ENCODE results near the gene ZNF333.
"Not testable (repeated sequence)": the region's sequence is repeated elsewhere in the genome, so short reads cannot be mapped to it uniquely, and the experiment has no call there.

Gene ZNF333

GRCh38 chr19:14700711-14701375, 11.0 kb downstream of the ZNF333 start:
- no peak for DNase-seq

GRCh38 chr19:14703833-14704232, 14.0 kb downstream of the ZNF333 start:
- DNase-seq = no peak

- DNase-seq = no peak
Measured at GRCh38 chr19:14704450-14704849, 14.6 kb downstream of the ZNF333 start.

GRCh38 chr19:14715841-14716240, 26.0 kb downstream of the ZNF333 start:
- no peak for DNase-seq

- DNase-seq = no peak
Measured at GRCh38 chr19:14718522-14719116, 28.8 kb downstream of the ZNF333 start.

- DNase-seq = no peak
Measured at GRCh38 chr19:14719162-14719561, 29.3 kb downstream of the ZNF333 start.

- no peak for DNase-seq
Measured at GRCh38 chr19:14722127-14722526, 32.3 kb downstream of the ZNF333 start.

- no peak for DNase-seq
Measured at GRCh38 chr19:14728595-14728994, 38.7 kb downstream of the ZNF333 start.

- DNase-seq = no peak
Measured at GRCh38 chr19:14731200-14731599, 41.4 kb downstream of the ZNF333 start.

GRCh38 chr19:14732510-14732909, 42.7 kb downstream of the ZNF333 start:
- no peak for DNase-seq

- DNase-seq = no peak
Measured at GRCh38 chr19:14733574-14733973, 43.7 kb downstream of the ZNF333 start.

- DNase-seq = no peak
Measured at GRCh38 chr19:14735915-14736314, 46.1 kb downstream of the ZNF333 start.

- no peak for DNase-seq
Measured at GRCh38 chr19:14746886-14747285, 57.0 kb downstream of the ZNF333 start.

GRCh38 chr19:14748601-14749000, 58.8 kb downstream of the ZNF333 start:
- DNase-seq = no peak

GRCh38 chr19:14758816-14759215, 69.0 kb downstream of the ZNF333 start:
- no peak for DNase-seq

- DNase-seq = no peak
Measured at GRCh38 chr19:14761607-14762006, 71.8 kb downstream of the ZNF333 start.

GRCh38 chr19:14762111-14762510, 72.3 kb downstream of the ZNF333 start:
- no peak for DNase-seq

- no peak for DNase-seq
Measured at GRCh38 chr19:14763497-14764145, 73.8 kb downstream of the ZNF333 start.

GRCh38 chr19:14764401-14764800, 74.6 kb downstream of the ZNF333 start:
- no peak for DNase-seq

GRCh38 chr19:14765403-14765802, 75.6 kb downstream of the ZNF333 start:
- not testable (repeated sequence) for DNase-seq

- not testable (repeated sequence) for DNase-seq
Measured at GRCh38 chr19:14765841-14766240, 76.0 kb downstream of the ZNF333 start.

GRCh38 chr19:14767466-14767971, 77.7 kb downstream of the ZNF333 start:
- no peak for DNase-seq

GRCh38 chr19:14768001-14768400, 78.2 kb downstream of the ZNF333 start:
- DNase-seq = no peak

GRCh38 chr19:14769201-14769600, 79.4 kb downstream of the ZNF333 start:
- no peak for DNase-seq
